OCI-LY3 (cell line): ENCODE results near the gene PRKCE.

Experiments used
- EZH2phosphoT487 ChIP-seq: fragments of 200-600 bp; shearing (Covaris generic); IDR thresholded peaks from 2 replicates; pipeline ENCODE4 v1.6.1; 2018; ENCODE audit warnings: antibody characterized with exemption, mixed run types, low read depth
- TF ChIP-seq, protein P1 (sequence below): fragments of 200-600, 300-600 bp; sonication (generic); IDR thresholded peaks from 2 replicates; pipeline ENCODE4 v1.5.1; 2014; ENCODE audit warnings: antibody characterized with exemption, low read length, low read depth

DNA sequence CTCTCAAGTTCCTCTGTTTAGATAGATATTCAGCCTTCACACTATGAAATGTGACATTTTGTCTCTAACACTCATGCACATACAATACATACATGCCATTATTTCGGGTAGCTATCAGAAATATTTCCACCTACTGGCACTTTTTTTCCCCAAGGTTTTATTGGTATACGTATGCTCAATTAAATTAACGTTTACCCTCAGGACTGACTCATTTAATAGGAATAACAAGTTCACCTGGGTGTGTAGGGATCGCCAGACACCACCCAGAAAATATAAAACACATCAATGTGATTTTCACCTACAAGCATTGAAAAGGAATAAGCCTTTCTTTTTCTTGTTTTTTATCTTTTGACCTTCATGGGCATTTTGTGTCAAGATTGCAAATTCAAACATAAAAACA, 507.2 kb downstream of the PRKCE start:
- TF ChIP-seq, protein P1, sequence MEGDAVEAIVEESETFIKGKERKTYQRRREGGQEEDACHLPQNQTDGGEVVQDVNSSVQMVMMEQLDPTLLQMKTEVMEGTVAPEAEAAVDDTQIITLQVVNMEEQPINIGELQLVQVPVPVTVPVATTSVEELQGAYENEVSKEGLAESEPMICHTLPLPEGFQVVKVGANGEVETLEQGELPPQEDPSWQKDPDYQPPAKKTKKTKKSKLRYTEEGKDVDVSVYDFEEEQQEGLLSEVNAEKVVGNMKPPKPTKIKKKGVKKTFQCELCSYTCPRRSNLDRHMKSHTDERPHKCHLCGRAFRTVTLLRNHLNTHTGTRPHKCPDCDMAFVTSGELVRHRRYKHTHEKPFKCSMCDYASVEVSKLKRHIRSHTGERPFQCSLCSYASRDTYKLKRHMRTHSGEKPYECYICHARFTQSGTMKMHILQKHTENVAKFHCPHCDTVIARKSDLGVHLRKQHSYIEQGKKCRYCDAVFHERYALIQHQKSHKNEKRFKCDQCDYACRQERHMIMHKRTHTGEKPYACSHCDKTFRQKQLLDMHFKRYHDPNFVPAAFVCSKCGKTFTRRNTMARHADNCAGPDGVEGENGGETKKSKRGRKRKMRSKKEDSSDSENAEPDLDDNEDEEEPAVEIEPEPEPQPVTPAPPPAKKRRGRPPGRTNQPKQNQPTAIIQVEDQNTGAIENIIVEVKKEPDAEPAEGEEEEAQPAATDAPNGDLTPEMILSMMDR: no peak
- TF ChIP-seq EZH2phosphoT487: no peak
